Chondrocyte (in vitro differentiated cells): ENCODE measurements around the gene EIF5. TPM values are rescaled to one million over a fixed set of nuclear protein-coding genes. Genes with fewer than 3 reads are reported as not detected.

Experiments used
- DNase-seq: peaks from one replicate; pipeline ENCODE4 v3.0.0; 2021; ENCODE audit warnings: mixed read lengths, low spot score
- H3K27ac Mint-ChIP-seq: one replicate; pipeline ENCODE4 v1.8.0; 2021; ENCODE audit warnings: mild to moderate bottlenecking, moderate library complexity, mixed read lengths; ENCODE audit not compliant: unreplicated experiment
- H3K27me3 Mint-ChIP-seq: 2 replicates; pipeline ENCODE4 v1.8.0; 2021; ENCODE audit warnings: low read depth, mixed read lengths
- H3K36me3 Mint-ChIP-seq: 2 replicates; pipeline ENCODE4 v1.8.0; 2021; ENCODE audit warnings: low read depth, mixed read lengths
- H3K4me1 Mint-ChIP-seq: 2 replicates; pipeline ENCODE4 v1.8.0; 2021; ENCODE audit warnings: low read depth, mild to moderate bottlenecking, mixed read lengths
- H3K4me3 Mint-ChIP-seq: one replicate; pipeline ENCODE4 v1.8.0; 2021; ENCODE audit warnings: mild to moderate bottlenecking, moderate library complexity, mixed read lengths; ENCODE audit not compliant: unreplicated experiment
- H3K9me3 Mint-ChIP-seq: 2 replicates; pipeline ENCODE4 v1.8.0; 2021; ENCODE audit warnings: low read depth, mixed read lengths
- total RNA-seq: library from RNA; stranded (reverse); gene quantifications from 3 replicates; pipeline ENCODE4 v1.2.1, GENCODE V29; 2021
- TF ChIP-seq, protein P1 (sequence below): fragments of 200-600 bp; sonication (generic); IDR thresholded peaks from 2 replicates; pipeline ENCODE4 v1.5.0; 2021; ENCODE audit warnings: antibody characterized with exemption, mild to moderate bottlenecking, moderate library complexity

EIF5 gene
- total RNA-seq, 1 donor from 2014 or later = 212 TPM

DNA sequence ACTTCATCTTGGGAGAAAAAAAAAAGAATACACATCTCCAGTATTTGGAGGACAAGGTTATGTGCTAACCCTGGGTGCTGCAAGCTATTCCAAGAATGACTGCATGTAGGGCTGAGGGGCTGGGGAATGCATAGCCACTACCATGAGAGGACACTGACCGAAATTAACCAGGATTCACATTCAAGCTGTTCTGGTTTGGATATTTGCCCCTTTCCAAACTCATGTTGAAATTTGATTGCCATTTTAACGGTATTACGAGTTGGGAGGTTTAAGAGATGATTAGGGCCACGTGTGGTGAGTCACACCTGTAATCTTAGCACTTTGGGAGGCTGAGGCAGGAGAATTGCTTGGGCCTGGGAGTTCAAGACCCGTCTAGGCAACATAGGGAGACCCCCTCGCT lies 32.7 kb downstream of the EIF5 start:
- TF ChIP-seq, protein P1, sequence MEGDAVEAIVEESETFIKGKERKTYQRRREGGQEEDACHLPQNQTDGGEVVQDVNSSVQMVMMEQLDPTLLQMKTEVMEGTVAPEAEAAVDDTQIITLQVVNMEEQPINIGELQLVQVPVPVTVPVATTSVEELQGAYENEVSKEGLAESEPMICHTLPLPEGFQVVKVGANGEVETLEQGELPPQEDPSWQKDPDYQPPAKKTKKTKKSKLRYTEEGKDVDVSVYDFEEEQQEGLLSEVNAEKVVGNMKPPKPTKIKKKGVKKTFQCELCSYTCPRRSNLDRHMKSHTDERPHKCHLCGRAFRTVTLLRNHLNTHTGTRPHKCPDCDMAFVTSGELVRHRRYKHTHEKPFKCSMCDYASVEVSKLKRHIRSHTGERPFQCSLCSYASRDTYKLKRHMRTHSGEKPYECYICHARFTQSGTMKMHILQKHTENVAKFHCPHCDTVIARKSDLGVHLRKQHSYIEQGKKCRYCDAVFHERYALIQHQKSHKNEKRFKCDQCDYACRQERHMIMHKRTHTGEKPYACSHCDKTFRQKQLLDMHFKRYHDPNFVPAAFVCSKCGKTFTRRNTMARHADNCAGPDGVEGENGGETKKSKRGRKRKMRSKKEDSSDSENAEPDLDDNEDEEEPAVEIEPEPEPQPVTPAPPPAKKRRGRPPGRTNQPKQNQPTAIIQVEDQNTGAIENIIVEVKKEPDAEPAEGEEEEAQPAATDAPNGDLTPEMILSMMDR = no peak
- Mint-ChIP-seq H3K4me3 (no peak overlapping the region), H3K4me1 (peaks cover 5% of the 10 kb centered on the region), H3K36me3 (peaks cover 14% of the 10 kb centered on the region), H3K27ac (no peak overlapping the region), H3K9me3 (peaks cover 22% of the 10 kb centered on the region), H3K27me3 (no peaks in the 10 kb centered on the region)
- DNase-seq = no peak

DNA sequence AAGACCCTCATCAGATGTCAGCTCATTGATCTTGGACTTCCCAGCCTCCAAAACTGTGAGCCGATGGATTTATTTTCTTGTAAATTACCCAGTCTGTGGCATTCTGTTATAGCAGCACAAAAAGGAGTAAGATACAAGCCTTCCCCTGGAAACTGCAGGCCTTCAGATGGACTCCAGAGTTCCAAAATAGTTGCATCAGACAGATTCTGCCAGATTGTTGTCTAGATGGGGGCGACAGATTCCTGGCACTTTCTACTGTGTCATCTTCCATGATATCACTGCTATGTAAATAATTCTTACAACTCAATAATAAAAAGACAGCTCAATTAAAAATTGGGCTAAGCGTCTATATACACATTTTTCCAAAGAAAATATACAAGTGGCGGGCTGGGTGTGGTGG lies 34.0 kb downstream of the EIF5 start:
- peak overlapping the region; percentile 61 for H3K27ac Mint-ChIP-seq
- H3K27me3 Mint-ChIP-seq = no peaks in the 10 kb centered on the region
- H3K9me3 Mint-ChIP-seq = peaks cover 13% of the 10 kb centered on the region
- TF ChIP-seq, protein P1 = no peak
- H3K4me3 Mint-ChIP-seq = no peak overlapping the region
- peaks cover 10% of the 10 kb centered on the region for H3K36me3 Mint-ChIP-seq
- no peak for DNase-seq
- peaks cover 10% of the 10 kb centered on the region for H3K4me1 Mint-ChIP-seq

DNA sequence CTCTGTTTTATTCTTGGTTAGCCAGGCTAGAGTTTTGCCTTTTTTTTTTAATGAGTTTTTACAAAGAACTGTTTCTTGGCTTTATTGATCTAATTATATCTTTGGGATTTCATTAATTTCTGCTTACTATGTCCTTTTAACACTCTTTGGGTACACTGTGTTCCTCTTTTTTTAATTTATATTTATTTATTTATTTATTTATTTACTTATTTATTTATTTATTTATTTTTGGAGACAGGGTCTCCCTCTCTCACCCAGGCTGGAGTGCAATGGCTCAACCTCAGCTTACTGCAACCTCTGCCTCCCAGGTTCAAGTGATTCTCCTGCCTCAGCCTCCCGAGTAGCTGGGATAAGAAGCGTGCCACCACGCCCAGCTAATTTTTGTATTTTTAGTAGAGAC lies 36.0 kb downstream of the EIF5 start:
- Mint-ChIP-seq H3K4me3 (no peak overlapping the region), H3K4me1 (peaks cover 10% of the 10 kb centered on the region), H3K27me3 (no peaks in the 10 kb centered on the region), H3K27ac (no peak overlapping the region), H3K9me3 (peaks cover 3% of the 10 kb centered on the region), H3K36me3 (peaks cover 1% of the 10 kb centered on the region)
- TF ChIP-seq, protein P1 = no peak
- DNase-seq = no peak

DNA sequence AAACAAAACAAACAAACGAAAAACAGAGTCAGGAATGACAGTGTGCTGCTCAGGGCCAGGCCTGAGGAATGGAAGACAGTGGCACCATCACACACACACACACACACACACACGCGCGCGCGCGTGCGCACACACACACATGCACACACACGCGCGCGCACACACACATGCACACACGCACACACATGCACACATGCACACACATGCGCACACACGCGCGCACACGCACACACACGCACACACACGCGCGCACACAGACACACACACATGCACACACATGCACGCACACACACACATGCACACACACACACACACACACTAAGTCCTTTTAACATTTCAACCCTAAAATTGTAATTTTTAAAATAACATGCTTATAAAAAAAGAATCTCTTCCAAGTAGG lies 38.0 kb downstream of the EIF5 start:
- H3K27ac Mint-ChIP-seq = no peak overlapping the region
- peaks cover 10% of the 10 kb centered on the region for H3K4me1 Mint-ChIP-seq
- no peak for DNase-seq
- no peaks in the 10 kb centered on the region for H3K27me3 Mint-ChIP-seq
- no peaks in the 10 kb centered on the region for H3K9me3 Mint-ChIP-seq
- TF ChIP-seq, protein P1 = no peak
- H3K36me3 Mint-ChIP-seq = no peaks in the 10 kb centered on the region
- no peak overlapping the region for H3K4me3 Mint-ChIP-seq

DNA sequence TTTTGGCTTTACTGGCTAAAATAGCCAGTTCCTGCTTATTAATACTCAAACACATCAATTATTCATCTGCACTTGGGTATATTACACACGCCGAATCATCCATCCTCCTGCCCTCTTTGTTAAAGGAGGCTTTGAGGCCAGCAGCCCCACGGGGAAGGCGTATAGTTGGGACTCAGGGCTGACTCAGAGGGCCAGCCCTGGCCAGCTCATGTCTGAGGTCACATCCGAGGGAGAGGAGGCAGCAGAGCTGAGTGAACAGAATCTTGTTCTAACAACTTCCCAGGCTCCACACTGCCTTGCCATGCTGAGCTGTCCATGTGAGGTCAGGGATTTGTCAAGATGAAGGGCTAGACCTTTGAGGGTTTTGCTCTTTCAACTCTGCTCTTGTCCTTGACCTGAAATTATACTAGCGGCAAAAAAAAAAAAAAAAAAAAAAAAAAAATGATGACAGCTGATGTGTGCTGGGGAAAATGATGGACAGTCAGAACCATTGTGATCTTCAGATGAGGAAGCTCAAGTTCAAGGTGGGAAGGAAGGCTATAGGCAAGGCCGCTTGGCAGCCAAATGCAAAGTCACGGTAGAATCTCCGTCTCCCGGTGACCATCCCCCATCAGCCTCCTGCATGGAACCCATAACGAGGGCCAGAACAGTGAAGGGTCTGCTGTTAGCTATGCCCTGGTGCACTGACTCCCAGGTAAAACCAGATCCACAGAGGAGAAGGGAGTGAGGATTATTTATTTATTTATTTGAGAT lies 38.7 kb downstream of the EIF5 start:
- Mint-ChIP-seq H3K27ac (peak overlapping the region; percentile 77), H3K36me3 (no peaks in the 10 kb centered on the region), H3K9me3 (no peaks in the 10 kb centered on the region), H3K27me3 (no peaks in the 10 kb centered on the region), H3K4me3 (peak overlapping the region; percentile 22), H3K4me1 (peaks cover 10% of the 10 kb centered on the region)
- TF ChIP-seq, protein P1 = no peak
- DNase-seq = no peak
